Loucy (cell line): ENCODE data around the gene RAB8A.

Source experiments
- H2AFZ ChIP-seq: fragments of 200-600 bp; sonication (generic); 2 replicates; pipeline ENCODE4 v1.6.0; 2016; ENCODE audit warnings: antibody characterized with exemption, mild to moderate bottlenecking, low read length, moderate library complexity
- H3F3A ChIP-seq: fragments of 200-600 bp; 2 replicates; pipeline ENCODE4 v1.6.0; 2016; ENCODE audit warnings: antibody characterized with exemption, low read depth, mild to moderate bottlenecking
- H3K27me3 ChIP-seq: fragments of 200-600 bp; sonication (generic); 2 replicates; pipeline ENCODE4 v1.6.1; 2014; ENCODE audit warnings: low read length, mild to moderate bottlenecking; ENCODE audit not compliant: insufficient read depth, poor library complexity, severe bottlenecking
- H3K36me3 ChIP-seq: fragments of 200-600 bp; sonication (generic); 2 replicates; pipeline ENCODE4 v1.6.1; 2016; ENCODE audit warnings: low read length; ENCODE audit not compliant: insufficient read depth
- H3K4me1 ChIP-seq: fragments of 200-600 bp; sonication (generic); 2 replicates; pipeline ENCODE4 v1.5.1; 2014; ENCODE audit warnings: low read length, mild to moderate bottlenecking; ENCODE audit not compliant: insufficient read depth, poor library complexity, severe bottlenecking
- H3K4me2 ChIP-seq: fragments of 200-600 bp; sonication (generic); 2 replicates; pipeline ENCODE4 v1.6.0; 2014; ENCODE audit warnings: antibody characterized with exemption, low read length, low read depth, mild to moderate bottlenecking; ENCODE audit not compliant: poor library complexity, severe bottlenecking
- H3K4me3 ChIP-seq: fragments of 200-600 bp; sonication (generic); 2 replicates; pipeline ENCODE4 v1.5.1; 2014; ENCODE audit warnings: low read length, mild to moderate bottlenecking, mixed read lengths; ENCODE audit not compliant: poor library complexity, severe bottlenecking
- H3K79me2 ChIP-seq: fragments of 200-600 bp; sonication (generic); 2 replicates; pipeline ENCODE4 v1.6.1; 2014; ENCODE audit warnings: low read length; ENCODE audit not compliant: insufficient read depth
- H3K9ac ChIP-seq: fragments of 200-600 bp; sonication (generic); 2 replicates; pipeline ENCODE4 v1.6.0; 2014; ENCODE audit warnings: mild to moderate bottlenecking, low read depth, low read length, moderate library complexity; ENCODE audit not compliant: poor library complexity, severe bottlenecking
- H3K9me2 ChIP-seq: fragments of 200-600 bp; sonication (generic); replicated peaks from 2 replicates; pipeline ENCODE4 v1.6.1; 2016; ENCODE audit warnings: low read depth, low read length, mixed read lengths
- H3K9me3 ChIP-seq: fragments of 200-600 bp; sonication (generic); 2 replicates; pipeline ENCODE4 v1.6.1; 2014; ENCODE audit warnings: mild to moderate bottlenecking, antibody characterized with exemption, low read length, low read depth; ENCODE audit not compliant: insufficient read depth
- H4K20me1 ChIP-seq: fragments of 200-600 bp; sonication (generic); 2 replicates; pipeline ENCODE4 v1.6.0; 2014; ENCODE audit warnings: antibody characterized with exemption, low read length, mild to moderate bottlenecking; ENCODE audit not compliant: insufficient read depth, poor library complexity, severe bottlenecking
- CTCF ChIP-seq: fragments of 200-600 bp; sonication (generic); conservative IDR thresholded peaks from 2 replicates; pipeline ENCODE4 v1.5.1; 2014; ENCODE audit warnings: mild to moderate bottlenecking, antibody characterized with exemption, low read length
- EZH2phosphoT487 ChIP-seq: fragments of 200-600 bp; IDR thresholded peaks from 2 replicates; pipeline ENCODE4 v1.6.1; 2018; ENCODE audit warnings: antibody characterized with exemption, mild to moderate bottlenecking, moderate library complexity, borderline replicate concordance

The RAB8A gene

DNA sequence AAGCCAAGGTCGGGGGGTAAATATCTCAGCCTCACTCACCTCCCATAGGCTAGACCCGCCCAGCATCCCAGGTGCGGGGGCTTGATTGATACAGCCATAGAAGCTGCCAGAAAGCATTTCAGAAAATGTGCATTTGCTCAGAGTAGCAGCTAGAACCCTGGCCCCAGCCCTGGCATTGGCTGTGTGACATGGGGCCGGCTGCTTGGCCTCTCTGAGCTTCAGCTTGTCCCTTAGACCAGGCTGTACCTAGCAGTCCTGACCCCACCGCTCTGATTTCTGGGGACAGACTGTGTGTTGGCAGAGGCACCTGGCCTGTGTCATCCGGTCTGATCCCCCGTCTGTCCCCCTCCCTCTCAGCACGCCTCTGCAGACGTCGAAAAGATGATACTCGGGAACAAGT lies 15.4 kb downstream of the RAB8A start:
- Histone ChIP-seq H3K36me3 (peaks cover 95% of the 10 kb centered on the region; the same call in 1 of the 2 replicates), H3K4me2 (no peak overlapping the region), H2AFZ (no peak overlapping the region), H3K27me3 (no peaks in the 10 kb centered on the region), H3K4me3 (no peak overlapping the region), H3F3A (no peaks in the 10 kb centered on the region), H4K20me1 (no peaks in the 10 kb centered on the region), H3K9ac (no peak overlapping the region), H3K9me2 (no peaks in the 10 kb centered on the region), H3K9me3 (no peaks in the 10 kb centered on the region), H3K4me1 (no peaks in the 10 kb centered on the region), H3K79me2 (peaks cover 36% of the 10 kb centered on the region; the same call in 1 of the 2 replicates)
- TF ChIP-seq EZH2phosphoT487 (no peak), CTCF (no peak)

- no peaks in the 10 kb centered on the region for H3K9me3 ChIP-seq
- H3K79me2 ChIP-seq: peaks cover 28% of the 10 kb centered on the region; the same call in 1 of the 2 replicates
- TF ChIP-seq EZH2phosphoT487 (no peak), CTCF (no peak)
- H3K9ac ChIP-seq: no peak overlapping the region
- H2AFZ ChIP-seq: no peak overlapping the region
- no peaks in the 10 kb centered on the region for H3K9me2 ChIP-seq
- H3K4me1 ChIP-seq: no peaks in the 10 kb centered on the region
- H3K36me3 ChIP-seq: peaks cover 95% of the 10 kb centered on the region; the same call in 1 of the 2 replicates
- no peaks in the 10 kb centered on the region for H3K27me3 ChIP-seq
- no peak overlapping the region for H3K4me2 ChIP-seq
- no peaks in the 10 kb centered on the region for H4K20me1 ChIP-seq
- no peak overlapping the region for H3K4me3 ChIP-seq
- no peaks in the 10 kb centered on the region for H3F3A ChIP-seq
Measured at GRCh38 chr19:16127776-16128371, 16.2 kb downstream of the RAB8A start.

DNA sequence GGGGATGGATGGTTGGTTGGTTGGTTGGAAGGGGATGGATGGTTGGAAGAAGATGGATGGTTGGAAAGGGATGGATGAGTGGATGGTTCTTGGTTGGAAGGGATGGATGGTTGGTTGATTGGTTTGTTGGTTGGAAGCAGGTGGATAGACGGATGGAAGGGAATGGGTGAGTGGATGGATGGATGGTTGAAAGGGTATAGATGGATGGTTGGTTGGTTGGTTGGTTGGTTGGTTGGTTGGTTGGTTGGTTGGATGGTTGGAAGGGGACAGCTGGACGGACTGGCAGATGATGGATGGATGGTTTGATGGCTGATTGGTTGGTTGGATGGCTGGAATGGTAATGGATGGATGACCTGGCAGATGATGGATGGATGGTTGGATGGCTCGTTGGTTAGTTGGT lies 20.0 kb downstream of the RAB8A start:
- peaks cover 8% of the 10 kb centered on the region for H3K4me1 ChIP-seq
- no peak overlapping the region for H3K4me2 ChIP-seq
- H3K27me3 ChIP-seq: no peaks in the 10 kb centered on the region
- H3K79me2 ChIP-seq: peaks cover 10% of the 10 kb centered on the region; the same call in 1 of the 2 replicates
- H2AFZ ChIP-seq: no peak overlapping the region
- TF ChIP-seq CTCF (no peak), EZH2phosphoT487 (no peak)
- H3K9ac ChIP-seq: no peak overlapping the region
- H3K36me3 ChIP-seq: peaks cover 76% of the 10 kb centered on the region; the same call in 1 of the 2 replicates
- H3F3A ChIP-seq: no peaks in the 10 kb centered on the region
- no peaks in the 10 kb centered on the region for H3K9me3 ChIP-seq
- no peak overlapping the region for H3K4me3 ChIP-seq
- no peaks in the 10 kb centered on the region for H4K20me1 ChIP-seq
- no peaks in the 10 kb centered on the region for H3K9me2 ChIP-seq
